CD1c-positive myeloid dendritic cell (primary cell): ENCODE measurements around the gene PIP4P1.
A peak's percentile ranks its signal among the peaks of the same experiment; 100 is the strongest.

Experiments used
- DNase-seq: peaks from one replicate; pipeline ENCODE4 v3.0.0-alpha.2; 2016; ENCODE audit errors: extremely low spot score

Gene PIP4P1

GRCh38 chr14:20438664-20439063 is 22.6 kb downstream of the PIP4P1 start:
- peak; percentile 28 for DNase-seq

- no peak for DNase-seq
Measured at GRCh38 chr14:20436363-20436755, 24.9 kb downstream of the PIP4P1 start.

- no peak for DNase-seq
Measured at GRCh38 chr14:20435582-20436362, 25.5 kb downstream of the PIP4P1 start, which contains the start of gene KLHL33. KLHL33 (minus strand) TSS chr14:20436166; CDS start chr14:20435811, 355 bp downstream.

GRCh38 chr14:20434701-20435581 is 26.3 kb downstream of the PIP4P1 start:
- DNase-seq, result no peak

- no peak for DNase-seq
Measured at GRCh38 chr14:20429801-20430669, 31.2 kb downstream of the PIP4P1 start.

GRCh38 chr14:20428802-20429201 is 32.4 kb downstream of the PIP4P1 start:
- no peak for DNase-seq

GRCh38 chr14:20428010-20428365 is 33.2 kb downstream of the PIP4P1 start:
- no peak for DNase-seq

GRCh38 chr14:20427231-20428009 is 33.8 kb downstream of the PIP4P1 start:
- DNase-seq, result peak; percentile 86

GRCh38 chr14:20424851-20425250 is 36.4 kb downstream of the PIP4P1 start:
- no peak for DNase-seq

- no peak for DNase-seq
Measured at GRCh38 chr14:20422886-20423285, 38.3 kb downstream of the PIP4P1 start.

GRCh38 chr14:20421267-20421666 is 40.0 kb downstream of the PIP4P1 start:
- no peak for DNase-seq

- no peak for DNase-seq
Measured at GRCh38 chr14:20419419-20419818, 41.8 kb downstream of the PIP4P1 start.

- no peak for DNase-seq
Measured at GRCh38 chr14:20418501-20418909, 42.7 kb downstream of the PIP4P1 start.

GRCh38 chr14:20417250-20418186 is 43.7 kb downstream of the PIP4P1 start:
- DNase-seq, result no peak

- no peak for DNase-seq
Measured at GRCh38 chr14:20416223-20416622, 45.0 kb downstream of the PIP4P1 start.

- peak; percentile 81 for DNase-seq
Measured at GRCh38 chr14:20415782-20416206, 45.4 kb downstream of the PIP4P1 start.

- peak; percentile 47 for DNase-seq
Measured at GRCh38 chr14:20413744-20414082, 47.5 kb downstream of the PIP4P1 start.

GRCh38 chr14:20412876-20413743 is 48.1 kb downstream of the PIP4P1 start, which contains the start of gene TEP1:
TEP1 (minus strand) TSS chr14:20413501; CDS start chr14:20408439, 5,062 bp downstream.
- peak; percentile 87 for DNase-seq

- DNase-seq, result peak; percentile 41
Measured at GRCh38 chr14:20412411-20412810, 48.8 kb downstream of the PIP4P1 start.
